ENCODE measurements around the gene SMCHD1. TPM values are rescaled to one million over a fixed set of nuclear protein-coding genes. Genes with fewer than 3 reads are reported as not detected.

SMCHD1 gene
- total and polyA plus RNA-seq, 4 donors: 4.4 to 49.0 (median 25.4) TPM

- Histone ChIP-seq H3K36me3 (ENCODE audit: control insufficient read depth in 4 of 4, insufficient read depth in 3 of 4, low read depth in 1 of 4, low read length in 3 of 4) (no peaks in the 10 kb centered on the region), H3K27me3 (ENCODE audit: control insufficient read depth in 4 of 4, insufficient read depth in 4 of 4, low read length in 3 of 4) (no peaks in the 10 kb centered on the region), H3K9me3 (ENCODE audit: control insufficient read depth in 4 of 4, low read length in 3 of 4) (no peaks in the 10 kb centered on the region), H3K4me3 (ENCODE audit: low read depth in 1 of 3, low read length in 3 of 3) (no peak overlapping the region), H3K27ac (ENCODE audit: low read depth in 1 of 2, low read length in 2 of 2) (peak overlapping the region in 1 of 2 donors; percentile 12), H3K9ac (ENCODE audit: low read depth in 1 of 2, low read length in 2 of 2) (no peak overlapping the region), H3K4me1 (ENCODE audit: control insufficient read depth in 4 of 4, insufficient read depth in 4 of 4, low read length in 3 of 4) (no peaks in the 10 kb centered on the region)
- 71% methylated on average over 1 of the region's 1 CpG for WGBS
- TF ChIP-seq, protein P1, sequence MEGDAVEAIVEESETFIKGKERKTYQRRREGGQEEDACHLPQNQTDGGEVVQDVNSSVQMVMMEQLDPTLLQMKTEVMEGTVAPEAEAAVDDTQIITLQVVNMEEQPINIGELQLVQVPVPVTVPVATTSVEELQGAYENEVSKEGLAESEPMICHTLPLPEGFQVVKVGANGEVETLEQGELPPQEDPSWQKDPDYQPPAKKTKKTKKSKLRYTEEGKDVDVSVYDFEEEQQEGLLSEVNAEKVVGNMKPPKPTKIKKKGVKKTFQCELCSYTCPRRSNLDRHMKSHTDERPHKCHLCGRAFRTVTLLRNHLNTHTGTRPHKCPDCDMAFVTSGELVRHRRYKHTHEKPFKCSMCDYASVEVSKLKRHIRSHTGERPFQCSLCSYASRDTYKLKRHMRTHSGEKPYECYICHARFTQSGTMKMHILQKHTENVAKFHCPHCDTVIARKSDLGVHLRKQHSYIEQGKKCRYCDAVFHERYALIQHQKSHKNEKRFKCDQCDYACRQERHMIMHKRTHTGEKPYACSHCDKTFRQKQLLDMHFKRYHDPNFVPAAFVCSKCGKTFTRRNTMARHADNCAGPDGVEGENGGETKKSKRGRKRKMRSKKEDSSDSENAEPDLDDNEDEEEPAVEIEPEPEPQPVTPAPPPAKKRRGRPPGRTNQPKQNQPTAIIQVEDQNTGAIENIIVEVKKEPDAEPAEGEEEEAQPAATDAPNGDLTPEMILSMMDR (IDR thresholded peaks at IDR 0.05; ENCODE audit: low read depth, low read length, missing input control): no peak
- TF ChIP-seq RAD21 (IDR thresholded peaks at IDR 0.05): no peak
- no peak for TF ChIP-seq HNF4A (conservative IDR thresholded peaks at IDR 0.05)
- no peak for TF ChIP-seq RXRA (IDR thresholded peaks at IDR 0.05)
- TF ChIP-seq REST (IDR thresholded peaks at IDR 0.05): no peak
- TF ChIP-seq TAF1 (conservative IDR thresholded peaks at IDR 0.05): no peak
- TF ChIP-seq FOXA2 (IDR thresholded peaks at IDR 0.05): no peak
- TF ChIP-seq, protein P2, sequence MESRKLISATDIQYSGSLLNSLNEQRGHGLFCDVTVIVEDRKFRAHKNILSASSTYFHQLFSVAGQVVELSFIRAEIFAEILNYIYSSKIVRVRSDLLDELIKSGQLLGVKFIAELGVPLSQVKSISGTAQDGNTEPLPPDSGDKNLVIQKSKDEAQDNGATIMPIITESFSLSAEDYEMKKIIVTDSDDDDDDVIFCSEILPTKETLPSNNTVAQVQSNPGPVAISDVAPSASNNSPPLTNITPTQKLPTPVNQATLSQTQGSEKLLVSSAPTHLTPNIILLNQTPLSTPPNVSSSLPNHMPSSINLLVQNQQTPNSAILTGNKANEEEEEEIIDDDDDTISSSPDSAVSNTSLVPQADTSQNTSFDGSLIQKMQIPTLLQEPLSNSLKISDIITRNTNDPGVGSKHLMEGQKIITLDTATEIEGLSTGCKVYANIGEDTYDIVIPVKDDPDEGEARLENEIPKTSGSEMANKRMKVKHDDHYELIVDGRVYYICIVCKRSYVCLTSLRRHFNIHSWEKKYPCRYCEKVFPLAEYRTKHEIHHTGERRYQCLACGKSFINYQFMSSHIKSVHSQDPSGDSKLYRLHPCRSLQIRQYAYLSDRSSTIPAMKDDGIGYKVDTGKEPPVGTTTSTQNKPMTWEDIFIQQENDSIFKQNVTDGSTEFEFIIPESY (IDR thresholded peaks at IDR 0.05): no peak
- TF ChIP-seq MAX (IDR thresholded peaks at IDR 0.05): no peak
- no peak for TF ChIP-seq EGR1 (IDR thresholded peaks at IDR 0.05; ENCODE audit: low read depth in 2 of 2)
- no peak for TF ChIP-seq YY1 (IDR thresholded peaks at IDR 0.05)
- no peak for TF ChIP-seq FOXA1 (IDR thresholded peaks at IDR 0.05)
- TF ChIP-seq JUND (IDR thresholded peaks at IDR 0.05): no peak
- TF ChIP-seq HNF4G (IDR thresholded peaks at IDR 0.05): no peak
- TF ChIP-seq GABPA (IDR thresholded peaks at IDR 0.05 in 1 of 2, conservative IDR thresholded peaks at IDR 0.05 in 1 of 2): no peak
- DNase-seq (ENCODE audit: low spot score): no peak
Observed at GRCh38 chr18:2635586-2635985, 19.9 kb upstream of the SMCHD1 start.

DNA sequence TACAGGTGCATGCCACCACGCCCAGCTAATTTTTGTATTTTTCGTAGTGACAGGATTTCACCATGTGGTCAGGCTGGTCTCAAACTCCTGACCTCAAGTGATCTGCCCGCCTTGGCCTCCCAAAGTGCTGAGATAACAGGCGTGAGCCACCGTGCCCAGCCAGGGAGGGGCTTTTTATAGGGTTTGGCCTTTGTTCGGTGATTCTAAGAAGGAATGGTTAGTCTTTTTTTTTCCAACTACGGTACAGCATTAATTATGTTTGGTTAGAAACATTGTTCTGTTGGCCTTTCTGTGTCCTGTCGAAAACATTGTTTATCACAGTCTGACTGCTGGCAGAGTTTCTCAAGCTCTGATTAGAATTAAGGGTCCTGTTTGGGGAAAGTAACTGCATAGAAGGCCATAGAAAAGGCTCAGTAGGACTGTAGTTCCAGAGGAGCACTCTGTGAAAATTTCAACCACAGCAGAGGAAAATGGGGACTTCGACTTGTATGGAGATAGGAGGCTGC lies 19.3 kb upstream of the SMCHD1 start:
- Histone ChIP-seq H3K27me3 (ENCODE audit: control insufficient read depth in 4 of 4, insufficient read depth in 4 of 4, low read length in 3 of 4) (no peaks in the 10 kb centered on the region), H3K27ac (ENCODE audit: low read depth in 1 of 2, low read length in 2 of 2) (peak overlapping the region; percentile 71 to 75), H3K4me1 (ENCODE audit: control insufficient read depth in 4 of 4, insufficient read depth in 4 of 4, low read length in 3 of 4) (no peaks in the 10 kb centered on the region), H3K4me3 (ENCODE audit: low read depth in 1 of 3, low read length in 3 of 3) (no peak overlapping the region), H3K36me3 (ENCODE audit: control insufficient read depth in 4 of 4, insufficient read depth in 3 of 4, low read depth in 1 of 4, low read length in 3 of 4) (no peaks in the 10 kb centered on the region), H3K9ac (ENCODE audit: low read depth in 1 of 2, low read length in 2 of 2) (peak overlapping the region in 1 of 2 donors; percentile 62), H3K9me3 (ENCODE audit: control insufficient read depth in 4 of 4, low read length in 3 of 4) (no peaks in the 10 kb centered on the region)
- DNase-seq (ENCODE audit: low spot score): no peak
- TF ChIP-seq, protein P2 (IDR thresholded peaks at IDR 0.05): no peak
- TF ChIP-seq SP1 (IDR thresholded peaks at IDR 0.05): no peak
- no peak for TF ChIP-seq RXRA (IDR thresholded peaks at IDR 0.05)
- TF ChIP-seq GABPA (IDR thresholded peaks at IDR 0.05 in 1 of 2, conservative IDR thresholded peaks at IDR 0.05 in 1 of 2): no peak
- no peak for TF ChIP-seq EGR1 (IDR thresholded peaks at IDR 0.05; ENCODE audit: low read depth in 2 of 2)
- no peak for TF ChIP-seq MAX (IDR thresholded peaks at IDR 0.05)
- no peak for TF ChIP-seq TAF1 (conservative IDR thresholded peaks at IDR 0.05)
- TF ChIP-seq REST (IDR thresholded peaks at IDR 0.05): no peak
- no peak for TF ChIP-seq FOXA2 (IDR thresholded peaks at IDR 0.05)
- no peak for TF ChIP-seq ATF3 (IDR thresholded peaks at IDR 0.05)
- no peak for TF ChIP-seq HNF4A (conservative IDR thresholded peaks at IDR 0.05)
- no peak for TF ChIP-seq FOXA1 (IDR thresholded peaks at IDR 0.05)
- TF ChIP-seq YY1 (IDR thresholded peaks at IDR 0.05): no peak
- WGBS: 56% methylated on average over 9 of the region's 9 CpGs

All from liver (tissue), 9 donors.